Activated gamma-delta T cell (primary cell): ENCODE results near the gene TNFAIP8L2.

Experiments
- DNase-seq: peaks from one replicate; lab custom pipeline; 2025; lab: John Stamatoyannopoulos, UW
- total RNA-seq, 2 donors: gene quantifications; one replicate each; lab custom pipeline; 2026; lab: John Stamatoyannopoulos, UW

The TNFAIP8L2 gene
- 14.3 to 18.6 reads per million in 2 donors for total RNA-seq

GRCh38 chr1:151156515-151156819 is at the start of gene TNFAIP8L2:
TSS of gene TNFAIP8L2 (plus strand) at chr1:151156649. CDS start at chr1:151158698, 2,049 bp downstream.
- DNase-seq, result no peak

GRCh38 chr1:151106894-151107293 is 49.6 kb upstream of the TNFAIP8L2 start:
- no peak for DNase-seq

- DNase-seq, result no peak
These were observed 48.1 kb upstream of the TNFAIP8L2 start for GRCh38 chr1:151108331-151108730.

GRCh38 chr1:151113877-151114276 is 42.6 kb upstream of the TNFAIP8L2 start:
- no peak for DNase-seq

- DNase-seq, result no peak
These were observed 31.6 kb upstream of the TNFAIP8L2 start for GRCh38 chr1:151124763-151125403.

- DNase-seq, result no peak
These were observed 27.6 kb upstream of the TNFAIP8L2 start for GRCh38 chr1:151128800-151129199.

- DNase-seq, result no peak
These were observed 25.4 kb upstream of the TNFAIP8L2 start for GRCh38 chr1:151130987-151131586.

GRCh38 chr1:151131701-151132334 is 24.6 kb upstream of the TNFAIP8L2 start:
- DNase-seq, result no peak

GRCh38 chr1:151132335-151133017 is 24.0 kb upstream of the TNFAIP8L2 start:
- no peak for DNase-seq

- no peak for DNase-seq
These were observed 23.2 kb upstream of the TNFAIP8L2 start for GRCh38 chr1:151133018-151133806.

GRCh38 chr1:151134396-151134795 is 22.1 kb upstream of the TNFAIP8L2 start:
- DNase-seq, result no peak

GRCh38 chr1:151134991-151135390 is 21.5 kb upstream of the TNFAIP8L2 start:
- no peak for DNase-seq

- no peak for DNase-seq
These were observed 20.7 kb upstream of the TNFAIP8L2 start for GRCh38 chr1:151135433-151136385.

GRCh38 chr1:151137789-151138188 is 18.7 kb upstream of the TNFAIP8L2 start:
- no peak for DNase-seq

GRCh38 chr1:151142411-151143056 is 13.9 kb upstream of the TNFAIP8L2 start:
- DNase-seq, result no peak

- no peak for DNase-seq
These were observed 13.4 kb upstream of the TNFAIP8L2 start for GRCh38 chr1:151143057-151143435.

- DNase-seq, result no peak
These were observed 12.5 kb upstream of the TNFAIP8L2 start for GRCh38 chr1:151143986-151144385.

GRCh38 chr1:151144474-151145303 is 11.8 kb upstream of the TNFAIP8L2 start:
- no peak for DNase-seq

- DNase-seq, result no peak
These were observed 11.0 kb upstream of the TNFAIP8L2 start for GRCh38 chr1:151145304-151146071.
